ENCODE results near the gene TMEM54.
"Not testable (repeated sequence)": the region's sequence is repeated elsewhere in the genome, so short reads cannot be mapped to it uniquely, and the experiment has no call there.

The TMEM54 gene

DNA sequence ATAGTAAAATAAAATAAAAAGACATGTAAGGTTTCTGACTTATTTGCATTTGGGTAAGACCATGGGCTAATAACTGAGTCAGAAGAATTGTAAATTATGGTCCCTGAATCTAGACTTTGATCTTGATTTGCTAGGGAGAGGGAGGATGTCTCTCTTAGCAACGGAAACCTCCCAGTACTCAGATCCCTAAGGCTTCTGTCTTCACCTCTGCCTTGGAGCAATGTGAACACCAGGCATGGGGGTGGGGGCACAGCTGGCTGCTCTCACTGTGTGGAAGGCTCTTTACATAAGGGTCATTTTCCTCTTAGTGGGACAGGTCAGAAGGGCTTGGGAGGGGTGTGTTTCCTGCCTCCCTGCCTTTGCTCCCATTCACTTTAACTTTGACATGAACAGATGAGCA is 17.0 kb upstream of the TMEM54 start:
- no peak for DNase-seq

GRCh38 chr1:32917521-32917920 is 16.3 kb upstream of the TMEM54 start:
- no peak for DNase-seq

GRCh38 chr1:32915766-32916706 is 14.8 kb upstream of the TMEM54 start:
- DNase-seq: no peak

DNA sequence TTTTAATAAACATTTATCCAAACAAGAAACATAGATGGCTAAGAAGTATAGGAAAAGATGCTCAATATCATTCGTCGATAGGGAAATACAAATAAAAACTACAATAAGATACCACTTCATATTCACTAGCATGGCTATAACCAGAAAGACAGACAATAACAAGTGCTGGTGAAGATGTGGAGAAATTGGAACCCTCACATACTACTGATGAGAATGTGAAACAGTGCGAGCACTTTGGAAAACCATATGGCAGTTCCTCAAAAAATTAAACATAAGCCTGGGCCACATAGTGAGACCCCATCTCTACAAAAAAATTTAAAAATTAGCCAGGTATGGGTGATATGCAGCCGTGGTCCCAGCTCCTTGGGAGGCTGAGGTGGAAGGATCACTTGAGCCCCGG is 9.1 kb upstream of the TMEM54 start:
- DNase-seq: no peak

DNA sequence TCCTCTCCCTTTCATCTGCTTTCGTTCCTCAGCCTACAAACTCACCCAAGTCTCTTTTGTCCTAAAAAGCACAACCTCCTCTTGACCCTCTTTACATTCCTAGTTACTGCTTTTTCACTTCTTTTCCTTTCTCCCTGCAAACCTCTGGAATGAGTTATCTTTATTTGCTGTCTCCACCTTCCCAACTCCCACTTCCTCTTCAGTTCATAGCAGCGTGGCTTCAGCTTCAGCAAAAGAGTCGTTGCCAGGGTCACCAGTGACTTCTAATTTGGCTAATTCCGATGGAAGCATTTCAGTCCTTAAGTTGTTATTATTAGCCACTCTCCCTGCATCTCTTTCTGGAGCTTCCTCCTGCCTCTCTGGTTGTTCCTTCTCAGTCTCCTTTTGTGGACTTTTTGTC is 6.2 kb upstream of the TMEM54 start:
- no peak for DNase-seq

- no peak for DNase-seq
Observed at GRCh38 chr1:32906654-32907053, 5.5 kb upstream of the TMEM54 start.

- not testable (repeated sequence) for DNase-seq
Observed at GRCh38 chr1:32905588-32905987, 4.4 kb upstream of the TMEM54 start.

- DNase-seq: no peak
Observed at GRCh38 chr1:32904797-32905196, 3.6 kb upstream of the TMEM54 start.

DNA sequence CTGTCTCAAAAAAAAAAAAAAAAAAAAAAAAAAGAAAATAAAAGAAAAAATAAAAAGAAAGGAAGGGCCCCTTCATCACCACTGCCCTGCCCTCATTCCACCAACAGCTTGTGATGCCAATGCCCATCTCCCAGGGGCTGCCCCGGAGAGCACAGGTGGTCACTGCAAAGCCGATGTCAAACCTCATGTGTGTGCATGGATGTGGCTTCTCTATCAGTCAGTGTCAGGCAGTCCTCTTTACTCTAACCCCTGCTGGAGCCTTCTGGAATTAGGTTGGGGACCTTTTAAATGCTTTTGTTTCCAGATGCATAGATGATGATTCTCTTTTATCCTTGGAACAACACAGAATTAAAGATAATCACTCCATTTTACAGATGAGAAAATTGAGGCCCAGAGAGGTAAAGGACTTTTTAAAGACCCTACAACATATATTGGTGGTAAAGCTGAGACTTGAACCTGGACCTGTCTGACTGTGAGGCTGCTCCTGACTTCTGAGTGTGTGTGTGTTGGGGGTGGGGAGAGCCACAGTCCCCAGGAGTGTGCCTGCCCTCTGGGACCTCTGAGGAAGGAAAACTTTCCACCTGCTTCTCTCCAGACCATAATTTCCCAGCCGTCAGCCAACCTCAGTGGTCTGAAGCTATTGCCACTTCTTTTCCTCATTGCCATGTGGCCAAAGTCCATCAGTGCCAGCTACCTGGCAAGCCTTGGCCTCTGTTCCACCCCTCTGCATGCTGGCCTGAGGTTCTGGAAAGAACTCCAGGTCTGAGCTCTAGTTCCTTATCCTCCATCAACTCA is 3.0 kb upstream of the TMEM54 start:
- no peak for DNase-seq

DNA sequence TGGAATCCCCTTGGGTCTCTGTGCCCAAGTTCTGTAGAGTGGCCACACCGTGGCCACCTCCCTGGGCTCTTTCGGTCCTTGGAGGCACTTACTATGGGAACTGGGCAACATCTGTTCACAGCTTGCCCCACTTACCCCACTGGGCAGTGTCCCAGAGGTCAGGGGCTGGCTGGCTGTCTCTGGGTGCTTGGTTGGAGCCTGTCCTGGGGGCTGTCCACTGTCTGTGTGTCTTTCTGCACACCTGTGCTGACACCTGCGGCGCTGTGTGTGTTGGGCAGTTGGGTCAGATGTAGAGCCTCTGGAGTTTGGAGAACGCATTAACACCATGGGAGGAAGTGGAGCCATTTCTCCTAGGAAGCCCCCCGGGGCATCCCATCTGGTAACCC is 1.3 kb upstream of the TMEM54 start:
- no peak for DNase-seq

GRCh38 chr1:32901823-32902534 is 790 bp upstream of the TMEM54 start:
- no peak for DNase-seq

- no peak for DNase-seq
Observed at GRCh38 chr1:32900371-32900955, 726 bp downstream of the TMEM54 start.

GRCh38 chr1:32899586-32900296 is 1.4 kb downstream of the TMEM54 start:
- no peak for DNase-seq

- DNase-seq: no peak
Observed at GRCh38 chr1:32898958-32899357, 2.2 kb downstream of the TMEM54 start.

GRCh38 chr1:32898056-32898455 is 3.1 kb downstream of the TMEM54 start:
- DNase-seq: no peak

GRCh38 chr1:32897082-32898049 is 3.8 kb downstream of the TMEM54 start:
- DNase-seq: no peak

DNA sequence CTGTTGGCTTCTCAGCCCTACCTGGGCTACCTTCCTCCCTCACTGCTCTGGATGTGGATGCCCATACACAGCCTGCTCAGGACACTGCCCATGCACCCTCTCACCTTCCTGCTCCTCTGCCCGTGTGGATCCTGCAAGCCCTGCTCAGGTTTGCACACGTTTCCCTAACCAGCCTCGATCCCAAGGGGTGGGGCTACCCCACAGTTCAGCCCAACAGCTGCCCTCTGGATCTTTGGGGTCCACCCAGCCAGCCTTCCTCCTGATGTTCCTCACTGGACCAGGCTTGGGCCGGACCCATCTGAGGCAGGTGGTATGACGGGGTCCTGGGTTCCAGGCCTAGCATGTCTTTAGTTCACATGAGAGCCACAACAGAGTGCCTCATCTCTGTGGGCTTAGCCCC is 4.7 kb downstream of the TMEM54 start:
- no peak for DNase-seq

DNA sequence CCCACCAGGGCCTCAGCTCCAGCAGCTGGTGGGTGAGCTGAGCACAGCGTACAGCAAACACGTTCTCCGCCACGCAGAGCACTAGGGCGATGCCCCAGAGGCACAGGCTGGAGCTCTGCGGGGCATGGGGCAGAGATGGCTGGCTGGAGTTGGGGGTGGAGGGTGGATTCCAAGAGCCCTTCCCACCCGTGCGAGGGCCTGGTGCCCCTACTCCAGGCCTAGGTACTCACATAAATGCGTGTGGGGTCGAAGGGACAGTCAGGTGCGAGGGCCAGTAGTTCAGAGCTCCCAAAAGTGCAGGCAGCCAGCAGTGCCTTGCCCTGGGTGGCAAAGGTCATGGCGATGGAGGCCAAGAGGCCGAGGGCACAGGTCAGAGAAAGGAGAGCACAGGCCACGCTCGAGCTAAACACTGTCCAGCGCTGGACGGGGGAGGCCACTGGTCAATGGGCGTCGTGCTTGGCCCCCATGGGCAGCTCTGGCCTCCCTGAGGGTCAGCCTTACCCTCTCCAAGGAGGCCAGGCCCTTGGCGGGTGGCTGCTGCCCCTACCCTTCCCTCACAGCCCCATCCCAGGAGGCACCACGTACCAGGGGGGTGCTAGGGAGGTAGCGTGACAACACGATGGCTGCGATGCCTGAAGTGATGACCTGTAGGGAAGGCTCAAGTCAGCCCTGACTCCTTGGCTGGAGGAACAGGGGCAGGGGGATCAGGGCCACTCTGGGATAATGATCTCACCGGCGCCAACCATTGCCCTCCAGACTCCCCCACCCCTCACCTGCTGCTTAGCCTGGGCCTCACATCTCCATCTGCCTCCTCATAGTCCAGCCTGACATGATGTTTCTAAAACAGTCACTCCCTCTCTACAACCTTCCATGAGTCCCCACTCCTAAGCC is 5.6 kb downstream of the TMEM54 start:
- no peak for DNase-seq

DNA sequence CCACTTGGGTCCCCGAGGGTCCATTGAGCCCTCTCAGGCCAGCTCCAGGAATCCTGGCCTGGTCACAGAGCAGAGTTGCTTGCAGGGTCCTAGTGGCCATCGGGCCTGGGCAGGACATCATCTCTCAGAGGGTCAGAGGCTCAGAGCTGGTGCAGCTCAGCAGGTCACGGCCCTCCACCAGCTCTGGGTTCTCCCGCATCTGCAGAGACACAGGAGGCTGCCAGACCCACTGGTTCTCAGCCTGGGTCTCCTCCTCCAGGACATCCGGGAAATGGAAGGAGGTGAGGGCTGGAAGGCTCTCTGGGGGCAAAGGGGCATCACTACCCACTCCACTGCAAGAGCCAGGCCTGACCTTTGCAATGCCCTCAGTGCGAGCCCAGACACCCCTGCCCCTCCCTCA is 6.5 kb downstream of the TMEM54 start:
- no peak for DNase-seq

DNA sequence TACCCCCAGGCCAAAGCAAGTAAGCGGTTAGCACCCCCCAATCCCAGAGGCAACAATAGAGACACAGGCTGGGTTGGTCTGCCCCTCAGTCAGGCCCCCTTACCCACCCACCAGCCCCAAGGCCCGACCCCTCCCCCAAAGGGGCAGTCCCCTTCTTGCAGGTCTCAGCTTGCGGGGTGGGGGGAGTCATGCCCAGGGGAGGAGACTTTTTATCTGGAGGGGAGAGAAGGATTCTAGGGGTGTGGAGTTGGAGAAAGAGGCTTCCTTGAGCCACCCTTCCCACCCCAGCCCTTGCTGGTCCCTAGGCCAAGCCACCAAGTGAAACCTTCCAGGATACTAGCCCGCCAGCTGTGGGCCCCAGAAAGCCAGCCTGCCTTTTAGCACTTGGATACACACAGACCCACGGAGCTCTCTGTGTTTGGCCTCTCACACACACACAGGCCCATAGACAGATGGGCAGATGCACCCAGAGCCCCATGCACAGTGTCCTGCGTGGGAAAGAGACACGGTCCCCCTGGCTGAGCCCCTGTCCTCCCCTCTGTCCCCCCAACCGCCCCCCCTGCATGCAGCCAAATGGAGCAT is 7.1 kb downstream of the TMEM54 start:
- DNase-seq: no peak
